Erythroblast (primary cell): ENCODE results near the gene EIF4EBP2.

ENCODE experiments used
- DNase-seq, 2 experiments: peaks; one replicate each; lab custom pipeline; 2025; lab: John Stamatoyannopoulos, UW
- GATA1 ChIP-seq: IDR thresholded peaks from 2 replicates; pipeline ENCODE4 v1.6.1; 2011; ENCODE audit warnings: low read depth, mild to moderate bottlenecking, control low read depth, low read length, moderate library complexity
- POLR2A ChIP-seq: IDR thresholded peaks from 2 replicates; pipeline ENCODE4 v1.6.1; 2011; ENCODE audit warnings: mild to moderate bottlenecking, low read length

The EIF4EBP2 gene

GRCh38 chr10:70403483-70404035, 386 bp upstream of the EIF4EBP2 start:
- TF ChIP-seq GATA1 (no peak), POLR2A (no peak)
- DNase-seq = no peak

- no peak for DNase-seq
- TF ChIP-seq GATA1 (no peak), POLR2A (no peak)
Measured at GRCh38 chr10:70404787-70405036, 767 bp downstream of the EIF4EBP2 start.

GRCh38 chr10:70405037-70405824, 1.3 kb downstream of the EIF4EBP2 start:
- peak; percentile 38 for TF ChIP-seq POLR2A
- TF ChIP-seq GATA1 = no peak
- DNase-seq = peak; percentile 84 to 88

- TF ChIP-seq GATA1 (no peak), POLR2A (no peak)
- no peak for DNase-seq
Measured at GRCh38 chr10:70409772-70410171, 5.8 kb downstream of the EIF4EBP2 start.

- DNase-seq = no peak
- TF ChIP-seq GATA1 = no peak
Measured at GRCh38 chr10:70410608-70411007, 6.7 kb downstream of the EIF4EBP2 start.

- TF ChIP-seq GATA1 = no peak
- TF ChIP-seq POLR2A = no peak
- no peak for DNase-seq
Measured at GRCh38 chr10:70412356-70412755, 8.4 kb downstream of the EIF4EBP2 start.

GRCh38 chr10:70417568-70417967, 13.6 kb downstream of the EIF4EBP2 start:
- TF ChIP-seq GATA1 (no peak), POLR2A (no peak)
- DNase-seq = no peak

GRCh38 chr10:70418229-70418628, 14.3 kb downstream of the EIF4EBP2 start:
- TF ChIP-seq GATA1 = no peak
- TF ChIP-seq POLR2A = no peak
- DNase-seq = no peak

- no peak for DNase-seq
- TF ChIP-seq GATA1 = no peak
- no peak for TF ChIP-seq POLR2A
Measured at GRCh38 chr10:70418713-70419112, 14.8 kb downstream of the EIF4EBP2 start.

- no peak for DNase-seq
Measured at GRCh38 chr10:70424320-70424719, 20.4 kb downstream of the EIF4EBP2 start.

GRCh38 chr10:70425096-70425495, 21.2 kb downstream of the EIF4EBP2 start:
- DNase-seq = no peak
- no peak for TF ChIP-seq POLR2A
- no peak for TF ChIP-seq GATA1

More at GRCh38 chr10:70424320-70424719, 20.4 kb downstream of the EIF4EBP2 start:
- TF ChIP-seq POLR2A (no peak), GATA1 (no peak)

GRCh38 chr10:70426823-70427222, 22.9 kb downstream of the EIF4EBP2 start:
- DNase-seq = no peak
- TF ChIP-seq GATA1 (no peak), POLR2A (no peak)

GRCh38 chr10:70430493-70431445, 26.8 kb downstream of the EIF4EBP2 start:
- DNase-seq = no peak
- TF ChIP-seq GATA1 (no peak), POLR2A (no peak)

- TF ChIP-seq GATA1 (no peak), POLR2A (no peak)
- no peak for DNase-seq
Measured at GRCh38 chr10:70432101-70432500, 28.2 kb downstream of the EIF4EBP2 start.
